Kidney (tissue), 14 donors: ENCODE data around the gene KLHL3. TPM values are rescaled to one million over a fixed set of nuclear protein-coding genes. Genes with fewer than 3 reads are reported as not detected.

Experiments used
- DNase-seq, 5 donors: peaks; one replicate each; pipeline ENCODE4 v3.0.0-alpha.2; 2013 to 2020
- FAIRE-seq: peaks from 2 replicates; lab custom pipeline; 2012; peaks lifted over from hg19 to GRCh38; lab: Jason Lieb, UNC
- H3K27ac ChIP-seq, 2 donors: one replicate each; pipeline ENCODE4 v1.7.0; 2013; ENCODE audit warnings: low read depth in 2 of 2, low read length in 2 of 2, inconsistent platforms in 1 of 2
- H3K27me3 ChIP-seq: one replicate; pipeline ENCODE4 v1.7.1; 2013; ENCODE audit warnings: low read length, inconsistent platforms; ENCODE audit not compliant: control insufficient read depth, insufficient read depth
- H3K36me3 ChIP-seq, 3 donors: one replicate each; pipeline versions ENCODE4 v1.7.0 to v1.7.1; 2013; ENCODE audit warnings: low read length in 3 of 3, control low read depth in 1 of 3, inconsistent platforms in 1 of 3; ENCODE audit not compliant: insufficient read depth in 3 of 3, control insufficient read depth in 2 of 3
- H3K4me1 ChIP-seq, 3 donors: one replicate each; pipeline versions ENCODE4 v1.7.0 to v1.7.1; 2013; ENCODE audit warnings: low read length in 3 of 3, inconsistent platforms in 1 of 3, low read depth in 1 of 3; ENCODE audit not compliant: control insufficient read depth in 2 of 3, insufficient read depth in 2 of 3
- H3K4me3 ChIP-seq, 3 donors: one replicate each; pipeline versions ENCODE4 v1.7.0 to v1.8.1; 2013; ENCODE audit warnings: low read length in 3 of 3, control low read depth in 1 of 3, inconsistent platforms in 1 of 3
- H3K9ac ChIP-seq, 3 donors: one replicate each; pipeline versions ENCODE4 v1.7.0 to v1.7.1; 2013; ENCODE audit warnings: low read length in 3 of 3, control low read depth in 1 of 3, inconsistent platforms in 1 of 3
- H3K9me3 ChIP-seq, 3 donors: one replicate each; pipeline versions ENCODE4 v1.7.0 to v1.7.1; 2013; ENCODE audit warnings: low read length in 3 of 3, control low read depth in 1 of 3, inconsistent platforms in 1 of 3; ENCODE audit not compliant: control insufficient read depth in 2 of 3, insufficient read depth in 1 of 3
- intact Hi-C: fragments of 100-400 bp; cut with DNase I; formaldehyde crosslinking; loops from one replicate; pipeline ENCODE4 v1.11.1; 2022
- polyA plus RNA-seq: library from polyadenylated mRNA; stranded (reverse); fragments of 350-450 nt; fragmentation: Illumina TruSeq; extraction: RNeasy Lipid Tissue Mini Kit (QIAGEN cat#74804); gene quantifications from one replicate; pipeline ENCODE4 v1.2.3, GENCODE V29; 2014; ENCODE audit warnings: low read depth, low replicate concordance; ENCODE audit not compliant: insufficient read depth
- total RNA-seq: library from RNA; stranded (reverse); fragmentation: NEBNext Ultra II Directional; extraction: Animal tissue kit (Norgen Biotek cat#: 25700); gene quantifications from one replicate; pipeline ENCODE4 v1.2.1, GENCODE V29; 2021
- TF ChIP-seq, protein P1 (sequence below): IDR thresholded peaks from 3 replicates; pipeline ENCODE4 v1.5.1; 2012; ENCODE audit warnings: mild to moderate bottlenecking, moderate library complexity, borderline replicate concordance; ENCODE audit not compliant: insufficient read depth; ENCODE audit errors: extremely low read depth
- donor health status: control.
- donor health status: control.
- donor health status: control.
- donor health status: control.
- donor health status: control.
- donor health status: DM: yes; HTN: yes; CAD: no.
- donor health status: Normal renal cell carcinoma (clear cell type).

Gene KLHL3
- total and polyA plus RNA-seq, 2 donors from 2014 or later, result 8.6 to 15.0 TPM

DNA sequence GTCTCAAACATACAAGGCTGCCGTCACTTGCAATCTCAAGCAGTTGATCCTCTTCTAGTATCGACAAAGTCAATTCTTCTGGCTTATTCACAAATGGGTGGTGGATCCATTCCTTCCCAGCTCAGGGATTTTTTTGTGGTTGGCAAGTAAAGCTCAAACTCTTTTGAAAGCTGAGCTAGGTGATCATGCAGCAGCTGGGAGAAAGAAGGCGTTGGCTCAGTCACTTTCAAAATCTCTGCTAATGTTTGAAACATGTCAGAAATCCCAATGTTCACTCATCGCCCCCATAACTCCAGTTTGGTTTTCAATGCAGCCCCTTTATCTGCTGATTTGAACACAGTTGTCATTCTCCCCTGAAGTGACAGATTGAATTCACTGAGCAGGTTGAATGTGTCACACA, 22.2 kb upstream of the KLHL3 start:
- Histone ChIP-seq H3K9me3 (no peaks in the 10 kb centered on the region), H3K4me1 (peaks cover 0 to 2% (median 0%) of the 10 kb centered on the region in 3 donors), H3K4me3 (no peak overlapping the region), H3K27ac (no peak overlapping the region), H3K36me3 (no peaks in the 10 kb centered on the region), H3K9ac (no peak overlapping the region), H3K27me3 (no peaks in the 10 kb centered on the region)
- FAIRE-seq (no peak), DNase-seq (no peak)
- intact Hi-C loops, result no loop called here
- TF ChIP-seq, protein P1, sequence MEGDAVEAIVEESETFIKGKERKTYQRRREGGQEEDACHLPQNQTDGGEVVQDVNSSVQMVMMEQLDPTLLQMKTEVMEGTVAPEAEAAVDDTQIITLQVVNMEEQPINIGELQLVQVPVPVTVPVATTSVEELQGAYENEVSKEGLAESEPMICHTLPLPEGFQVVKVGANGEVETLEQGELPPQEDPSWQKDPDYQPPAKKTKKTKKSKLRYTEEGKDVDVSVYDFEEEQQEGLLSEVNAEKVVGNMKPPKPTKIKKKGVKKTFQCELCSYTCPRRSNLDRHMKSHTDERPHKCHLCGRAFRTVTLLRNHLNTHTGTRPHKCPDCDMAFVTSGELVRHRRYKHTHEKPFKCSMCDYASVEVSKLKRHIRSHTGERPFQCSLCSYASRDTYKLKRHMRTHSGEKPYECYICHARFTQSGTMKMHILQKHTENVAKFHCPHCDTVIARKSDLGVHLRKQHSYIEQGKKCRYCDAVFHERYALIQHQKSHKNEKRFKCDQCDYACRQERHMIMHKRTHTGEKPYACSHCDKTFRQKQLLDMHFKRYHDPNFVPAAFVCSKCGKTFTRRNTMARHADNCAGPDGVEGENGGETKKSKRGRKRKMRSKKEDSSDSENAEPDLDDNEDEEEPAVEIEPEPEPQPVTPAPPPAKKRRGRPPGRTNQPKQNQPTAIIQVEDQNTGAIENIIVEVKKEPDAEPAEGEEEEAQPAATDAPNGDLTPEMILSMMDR, result no peak

DNA sequence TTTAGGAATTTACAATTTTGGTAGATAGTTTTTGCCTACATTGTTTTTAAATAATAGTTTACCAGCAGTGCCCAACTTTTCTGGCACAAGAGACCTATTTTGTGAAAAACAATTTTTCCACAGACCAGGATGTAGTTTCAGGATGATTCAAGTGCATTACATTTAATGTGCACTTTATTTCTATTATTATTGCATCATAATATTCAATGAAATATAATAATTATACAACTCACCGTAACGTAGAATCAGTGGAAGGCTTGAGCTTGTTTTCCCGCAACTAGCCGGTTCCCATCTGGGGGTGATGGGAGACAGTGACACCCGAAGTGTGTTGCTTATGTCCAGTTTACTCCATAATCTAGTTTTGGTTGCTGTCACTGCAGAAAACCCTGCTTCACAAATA, 21.7 kb upstream of the KLHL3 start:
- Histone ChIP-seq H3K9me3 (no peaks in the 10 kb centered on the region), H3K9ac (no peak overlapping the region), H3K4me3 (no peak overlapping the region), H3K27me3 (no peaks in the 10 kb centered on the region), H3K36me3 (no peaks in the 10 kb centered on the region), H3K4me1 (peaks cover 0 to 2% (median 0%) of the 10 kb centered on the region in 3 donors), H3K27ac (no peak overlapping the region)
- DNase-seq (no peak), FAIRE-seq (no peak)
- TF ChIP-seq, protein P1, result no peak
- intact Hi-C loops, result no loop called here

DNA sequence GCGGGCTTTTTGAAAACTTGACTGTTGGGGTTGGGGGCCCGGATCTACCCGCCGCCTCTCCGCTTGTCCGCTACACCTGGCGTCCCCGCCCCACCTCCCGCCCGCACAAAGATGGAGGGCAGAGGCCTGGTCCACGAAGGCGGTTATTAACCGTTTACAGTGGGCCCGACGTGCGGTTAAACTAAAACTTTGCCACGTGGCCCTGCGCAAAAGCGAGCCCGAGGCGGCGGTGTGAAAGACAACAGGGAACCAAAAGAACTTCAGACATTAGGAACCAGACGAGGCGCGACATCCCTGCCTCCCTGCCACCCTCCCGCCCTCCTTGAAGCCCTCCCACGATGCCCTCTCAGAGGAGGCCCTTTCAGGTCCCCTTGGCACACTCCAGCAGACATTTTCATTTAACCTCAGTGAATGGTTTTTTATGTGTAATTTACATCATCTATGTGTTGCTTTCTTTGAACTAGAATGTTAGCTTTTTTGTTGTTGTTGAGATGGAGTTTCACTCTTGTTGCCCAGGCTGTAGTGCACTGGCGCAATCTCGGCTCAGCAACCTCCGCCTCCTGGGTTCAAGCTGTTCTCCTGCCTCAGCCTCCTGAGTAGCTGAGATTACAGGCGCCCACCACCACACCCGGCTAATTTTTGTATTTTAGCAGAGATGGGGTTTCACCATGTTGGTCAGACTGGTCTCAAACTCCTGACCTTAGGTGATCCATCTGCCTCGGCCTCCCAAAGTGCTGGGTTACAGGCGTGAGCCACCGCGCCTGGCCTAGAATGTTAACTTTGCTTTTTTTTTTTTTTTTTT, 19.3 kb upstream of the KLHL3 start:
- intact Hi-C loops, result no loop called here
- TF ChIP-seq, protein P1, result no peak
- DNase-seq (peak in 1 of 5 donors; percentile 64), FAIRE-seq (no peak)
- Histone ChIP-seq H3K9ac (peak overlapping the region in 2 of 3 donors; percentile 33 to 98), H3K27me3 (no peaks in the 10 kb centered on the region), H3K4me3 (peak overlapping the region; percentile 58 to 97 (median 61)), H3K9me3 (no peaks in the 10 kb centered on the region), H3K27ac (peak overlapping the region; percentile 100), H3K4me1 (peaks cover 0 to 6% (median 2%) of the 10 kb centered on the region in 3 donors), H3K36me3 (no peaks in the 10 kb centered on the region)
